Endometrium (tissue), 2 donors: ENCODE measurements around the gene PMM2.

Experiments
- FAIRE-seq: peaks from 2 replicates; lab custom pipeline; 2012; peaks lifted over from hg19 to GRCh38; lab: Jason Lieb, UNC
- donor health status: control.
- donor health status: control.

The PMM2 gene

DNA sequence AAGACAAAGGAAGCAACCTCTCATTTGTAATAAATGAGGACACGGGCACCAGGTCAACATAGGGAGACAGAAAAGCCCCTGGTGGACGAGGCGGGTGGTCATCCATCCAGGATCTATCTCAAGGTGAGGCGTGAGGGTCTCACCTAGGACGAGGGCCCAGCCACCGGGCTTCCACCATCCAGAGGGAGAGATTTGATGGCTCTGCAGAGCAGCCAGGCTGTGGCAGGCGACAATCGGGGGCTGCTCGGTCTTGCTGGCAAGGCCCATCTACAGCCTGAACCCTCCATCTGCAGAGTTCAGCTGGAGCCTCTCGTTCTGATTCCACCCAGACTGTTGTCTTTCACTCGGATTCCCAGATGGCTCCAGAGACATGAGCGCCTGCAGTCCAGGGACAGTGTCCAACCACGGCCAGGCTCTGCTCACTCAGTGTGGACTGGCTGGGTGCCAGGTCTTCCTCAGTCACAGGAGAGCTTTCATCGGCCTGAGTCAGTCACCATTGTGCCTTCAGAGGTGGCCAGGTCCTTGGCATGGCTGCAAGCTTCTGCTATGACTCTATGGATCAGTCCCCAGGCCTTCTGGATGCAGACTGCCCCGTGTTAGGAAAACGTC is 90.4 kb downstream of the PMM2 start:
- FAIRE-seq = no peak

GRCh38 chr16:8888951-8889892 is 91.6 kb downstream of the PMM2 start:
- FAIRE-seq = no peak

DNA sequence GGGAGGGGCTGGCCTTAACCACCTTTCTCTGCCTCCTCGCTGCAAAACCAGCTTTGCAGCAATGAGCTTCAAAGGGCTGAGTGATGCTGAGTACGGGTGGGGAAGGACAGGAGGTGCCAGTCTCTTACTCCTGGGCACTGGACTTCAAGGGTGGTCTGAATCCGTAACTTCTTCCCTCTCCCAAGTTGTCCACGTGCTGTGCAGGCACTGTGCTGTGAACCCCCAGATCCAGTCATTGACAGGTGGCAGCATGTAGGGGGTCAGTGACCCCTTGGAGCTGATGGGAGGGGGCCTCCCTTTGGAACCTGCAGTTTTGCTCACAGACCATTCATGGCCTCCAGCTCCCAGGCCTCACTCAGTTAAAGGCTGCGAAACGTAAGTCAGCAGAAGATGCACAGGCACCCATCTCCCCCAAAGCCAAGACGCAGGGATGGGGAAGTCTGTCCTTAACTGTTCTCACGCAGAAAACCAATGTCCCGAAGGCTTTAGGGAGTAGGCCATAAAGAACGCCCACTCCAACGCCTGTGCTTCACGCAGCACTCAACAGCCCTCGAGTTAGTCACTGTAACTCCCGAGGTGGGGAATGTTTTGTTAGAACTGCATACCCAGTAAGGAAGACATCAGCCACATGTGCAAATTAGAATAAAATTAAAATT is 92.4 kb downstream of the PMM2 start:
- no peak for FAIRE-seq

GRCh38 chr16:8890549-8890921 is 92.9 kb downstream of the PMM2 start:
- no peak for FAIRE-seq

- no peak for FAIRE-seq
Measured at GRCh38 chr16:8892101-8892575, 94.5 kb downstream of the PMM2 start.

DNA sequence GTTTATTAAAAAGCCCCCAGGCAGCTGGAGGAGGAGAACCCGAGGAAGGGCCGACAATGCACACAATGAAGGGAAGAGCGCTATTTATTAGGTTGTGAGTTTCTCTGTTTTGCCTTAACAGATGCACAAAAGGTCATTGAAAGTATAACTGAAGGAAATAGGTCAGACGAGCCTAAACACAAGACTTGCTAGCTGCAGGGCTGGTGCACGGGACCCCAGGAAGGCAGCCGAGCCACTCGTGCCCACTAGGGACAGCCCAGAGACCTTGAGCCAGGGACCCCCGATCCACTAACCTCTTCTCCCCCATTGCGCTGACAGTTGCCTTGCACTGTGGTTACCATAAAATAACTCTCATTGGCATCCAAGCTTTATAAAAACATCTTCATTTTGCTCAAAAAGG is 95.8 kb downstream of the PMM2 start:
- FAIRE-seq = no peak

- FAIRE-seq = no peak
Measured at GRCh38 chr16:8893976-8894690, 96.5 kb downstream of the PMM2 start.

DNA sequence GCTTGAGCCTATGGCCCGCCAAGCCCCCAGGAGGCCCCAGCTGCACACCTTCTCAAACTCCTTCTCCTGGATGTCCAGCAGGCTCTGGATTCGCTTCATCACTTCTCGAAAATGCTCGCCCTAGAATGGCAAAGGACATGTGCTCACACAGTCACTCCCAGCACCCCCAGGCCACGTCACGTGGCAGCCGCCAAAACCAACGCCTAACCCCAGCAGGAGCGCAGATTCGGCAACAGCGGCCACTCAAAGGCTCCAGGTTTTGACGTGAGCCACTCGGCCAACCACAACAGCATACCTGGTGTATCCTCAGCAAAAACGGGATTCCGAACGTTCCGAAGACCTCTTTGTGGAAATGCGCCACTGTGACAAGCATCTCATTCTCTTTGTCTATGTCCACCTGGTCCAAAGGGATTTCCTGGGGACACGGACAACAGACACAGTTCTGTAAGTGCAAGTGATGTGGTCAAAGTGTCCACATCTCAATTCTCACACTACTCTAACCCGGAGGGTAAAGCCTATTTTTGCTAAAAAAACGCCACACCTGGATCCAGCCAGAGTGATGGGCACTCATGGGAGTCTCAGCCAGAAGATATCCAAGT is 97.2 kb downstream of the PMM2 start:
- FAIRE-seq = no peak

DNA sequence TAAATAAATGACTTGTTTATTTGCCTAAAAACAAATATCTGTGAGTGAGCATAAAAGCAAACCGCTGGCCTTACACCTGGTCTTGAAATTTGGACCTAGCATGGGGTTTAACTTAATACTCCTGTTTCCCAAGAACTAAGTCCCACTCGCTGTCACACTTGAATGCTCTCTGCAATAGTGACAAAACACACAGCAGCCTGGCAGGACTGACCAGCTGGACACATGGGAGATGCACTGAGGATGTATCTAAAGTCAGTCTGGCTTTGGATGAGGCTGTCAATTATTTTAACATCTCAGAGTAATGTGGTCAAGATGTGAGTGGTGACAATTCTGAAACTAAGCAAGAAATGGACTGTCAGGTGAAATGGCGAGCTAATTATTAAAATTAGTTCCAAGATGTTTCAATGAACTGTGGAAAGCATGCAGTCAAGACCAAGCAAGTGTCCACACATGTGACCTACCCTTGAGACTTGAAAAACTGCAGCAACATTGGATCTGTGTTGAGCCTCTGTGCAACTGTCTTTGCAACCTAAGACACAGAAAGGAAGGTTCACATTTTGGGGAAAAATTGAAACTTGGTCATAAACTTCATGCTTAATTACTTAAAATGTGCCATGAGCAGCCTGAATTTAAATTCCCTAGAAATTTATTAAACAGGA is 101.2 kb downstream of the PMM2 start:
- FAIRE-seq = no peak
